Measurements from ENCODE around the gene BTG1. TPM values are rescaled to one million over a fixed set of nuclear protein-coding genes. Genes with fewer than 3 reads are reported as not detected.
A peak's percentile ranks its signal among the peaks of the same experiment; 100 is the strongest.

BTG1 gene
- total RNA-seq, 4 donors from 2014 or later: 18.3 to 42.7 (median 35.3) TPM

GRCh38 chr12:92155733-92156132 is 10.1 kb upstream of the BTG1 start:
- intact Hi-C loops (cut with DNase I): no loop called here
- H3K4me1 ChIP-seq: peaks cover 0 to 14% (median 0%) of the 10 kb centered on the region in 3 donors
- H3K27me3 ChIP-seq: no peaks in the 10 kb centered on the region
- 90 to 91% methylated on average over 2 of the region's 2 CpGs for WGBS, 2 donors
- DNase-seq: no peak
- TF ChIP-seq CTCF (IDR thresholded peaks at IDR 0.05): no peak
- no peak for TF ChIP-seq POLR2A (IDR thresholded peaks at IDR 0.05)
- H3K9me3 ChIP-seq: no peaks in the 10 kb centered on the region
- no peak overlapping the region for H3K27ac ChIP-seq
- no peaks in the 10 kb centered on the region for H3K36me3 ChIP-seq
- no peak overlapping the region for H3K4me3 ChIP-seq

GRCh38 chr12:92151916-92152315 is 6.3 kb upstream of the BTG1 start:
- 91 to 98% methylated on average over 2 of the region's 2 CpGs for WGBS, 2 donors
- H3K27ac ChIP-seq: no peak overlapping the region
- no peak overlapping the region for H3K4me3 ChIP-seq
- H3K27me3 ChIP-seq: no peaks in the 10 kb centered on the region
- intact Hi-C loops (cut with DNase I): no loop called here
- no peak for DNase-seq
- H3K36me3 ChIP-seq: no peaks in the 10 kb centered on the region
- no peaks in the 10 kb centered on the region for H3K9me3 ChIP-seq
- peaks cover 0 to 19% (median 0%) of the 10 kb centered on the region in 3 donors for H3K4me1 ChIP-seq
- no peak for TF ChIP-seq CTCF (IDR thresholded peaks at IDR 0.05)
- no peak for TF ChIP-seq POLR2A (IDR thresholded peaks at IDR 0.05)

GRCh38 chr12:92149563-92149962 is 3.9 kb upstream of the BTG1 start:
- Histone ChIP-seq H3K9me3 (no peaks in the 10 kb centered on the region), H3K27me3 (no peaks in the 10 kb centered on the region), H3K36me3 (no peaks in the 10 kb centered on the region), H3K4me1 (peaks cover 0 to 26% (median 0%) of the 10 kb centered on the region in 3 donors), H3K27ac (no peak overlapping the region), H3K4me3 (no peak overlapping the region)
- intact Hi-C loops (cut with DNase I): loop anchor here (5.0 to 10.0 kb wide), 2 partner anchors 425 to 767 kb away; no protein-coding TSS in a partner anchor
- DNase-seq: no peak
- 95 to 98% methylated on average over 8 of the region's 8 CpGs for WGBS, 2 donors
- TF ChIP-seq POLR2A (IDR thresholded peaks at IDR 0.05): no peak
- TF ChIP-seq CTCF (IDR thresholded peaks at IDR 0.05): no peak

GRCh38 chr12:92147491-92147890 is 1.8 kb upstream of the BTG1 start:
- peak in 1 of 4 donors; percentile 15 for TF ChIP-seq POLR2A (IDR thresholded peaks at IDR 0.05)
- TF ChIP-seq CTCF (IDR thresholded peaks at IDR 0.05): no peak
- peaks cover 0 to 40% (median 0%) of the 10 kb centered on the region in 3 donors for H3K4me1 ChIP-seq
- 35 to 37% methylated on average over 3 of the region's 3 CpGs for WGBS, 2 donors
- no peaks in the 10 kb centered on the region for H3K9me3 ChIP-seq
- peak overlapping the region; percentile 28 to 98 (median 93) for H3K27ac ChIP-seq
- H3K27me3 ChIP-seq: no peaks in the 10 kb centered on the region
- peak overlapping the region; percentile 51 to 98 (median 86) for H3K4me3 ChIP-seq
- no peak for DNase-seq
- intact Hi-C loops (cut with DNase I): loop anchor here (5.0 to 10.0 kb wide), 2 partner anchors 427 to 765 kb away; no protein-coding TSS in a partner anchor
- H3K36me3 ChIP-seq: peaks cover 0 to 17% (median 2%) of the 10 kb centered on the region in 3 donors

GRCh38 chr12:92146497-92147224 is 1.0 kb upstream of the BTG1 start:
- H3K27ac ChIP-seq: peak overlapping the region; percentile 88 to 100 (median 98)
- no peaks in the 10 kb centered on the region for H3K27me3 ChIP-seq
- H3K4me1 ChIP-seq: peaks cover 0 to 47% (median 0%) of the 10 kb centered on the region in 3 donors
- peak overlapping the region; percentile 51 to 98 (median 86) for H3K4me3 ChIP-seq
- intact Hi-C loops (cut with DNase I): loop anchor here (5.0 to 10.0 kb wide), 2 partner anchors 428 to 764 kb away; no protein-coding TSS in a partner anchor
- H3K9me3 ChIP-seq: no peaks in the 10 kb centered on the region
- TF ChIP-seq POLR2A (IDR thresholded peaks at IDR 0.05): no peak
- TF ChIP-seq CTCF (IDR thresholded peaks at IDR 0.05): no peak
- WGBS, 2 donors: 4 to 6% methylated on average over 8 of the region's 14 CpGs
- H3K36me3 ChIP-seq: peaks cover 0 to 25% (median 2%) of the 10 kb centered on the region in 3 donors
- DNase-seq: no peak
